ENCODE measurements around the gene DDC. TPM values are rescaled to one million over a fixed set of nuclear protein-coding genes. Genes with fewer than 3 reads are reported as not detected.

Gene DDC
- total and polyA plus RNA-seq, 4 donors, result 49.6 TPM; not detected in 3

GRCh38 chr7:50603287-50603686 lies 38.1 kb upstream of the DDC start:
- WGBS, 2 donors, result 78 to 82% methylated on average over 7 of the region's 7 CpGs
- no peak for ATAC-seq (ENCODE audit: low FRiP score)
- Histone ChIP-seq H3K4me1 (ENCODE audit: control insufficient read depth in 1 of 2, insufficient read depth in 2 of 2, low read length in 2 of 2) (no peaks in the 10 kb centered on the region), H3K27me3 (ENCODE audit: control insufficient read depth in 1 of 2, insufficient read depth in 2 of 2, low read length in 1 of 2) (no peaks in the 10 kb centered on the region), H3K4me3 (ENCODE audit: low read length in 2 of 2) (no peak overlapping the region), H3K36me3 (ENCODE audit: control insufficient read depth in 1 of 2, insufficient read depth in 2 of 2, low read length in 1 of 2) (peaks cover 0 to 2% of the 10 kb centered on the region in 2 donors), H3K27ac (ENCODE audit: low read depth in 1 of 2, low read length in 2 of 2) (no peak overlapping the region), H3K9me3 (ENCODE audit: control insufficient read depth, low read length) (no peaks in the 10 kb centered on the region)
- no peak for DNase-seq
- intact Hi-C loops (cut with DNase I), result no loop called here

- H3K9me3 ChIP-seq (ENCODE audit: control insufficient read depth, low read length), result no peaks in the 10 kb centered on the region
- H3K36me3 ChIP-seq (ENCODE audit: control insufficient read depth in 1 of 2, insufficient read depth in 2 of 2, low read length in 1 of 2), result peaks cover 0 to 2% of the 10 kb centered on the region in 2 donors
- intact Hi-C loops (cut with DNase I), result loop anchor here in 1 of 2 donors (10.0 kb wide), 2 partner anchors 135 to 465 kb away; no protein-coding TSS in a partner anchor
Measured at GRCh38 chr7:50599385-50599784, 34.2 kb upstream of the DDC start.

GRCh38 chr7:50598460-50599343 lies 33.5 kb upstream of the DDC start:
- Histone ChIP-seq H3K9me3 (ENCODE audit: control insufficient read depth, low read length) (no peaks in the 10 kb centered on the region), H3K36me3 (ENCODE audit: control insufficient read depth in 1 of 2, insufficient read depth in 2 of 2, low read length in 1 of 2) (no peaks in the 10 kb centered on the region), H3K27me3 (ENCODE audit: control insufficient read depth in 1 of 2, insufficient read depth in 2 of 2, low read length in 1 of 2) (no peaks in the 10 kb centered on the region), H3K4me3 (ENCODE audit: low read length in 2 of 2) (no peak overlapping the region), H3K27ac (ENCODE audit: low read depth in 1 of 2, low read length in 2 of 2) (no peak overlapping the region), H3K4me1 (ENCODE audit: control insufficient read depth in 1 of 2, insufficient read depth in 2 of 2, low read length in 2 of 2) (no peaks in the 10 kb centered on the region)
- ATAC-seq (ENCODE audit: low FRiP score) (no peak), DNase-seq (no peak)
- 89 to 90% methylated on average over 18 of the region's 18 CpGs for WGBS, 2 donors
- intact Hi-C loops (cut with DNase I), result loop anchor here in 1 of 2 donors (10.0 kb wide), 2 partner anchors 134 to 466 kb away; no protein-coding TSS in a partner anchor

More at GRCh38 chr7:50599385-50599784, 34.2 kb upstream of the DDC start:
- 94 to 95% methylated on average over 12 of the region's 12 CpGs for WGBS, 2 donors
- Histone ChIP-seq H3K27ac (ENCODE audit: low read depth in 1 of 2, low read length in 2 of 2) (no peak overlapping the region), H3K27me3 (ENCODE audit: control insufficient read depth in 1 of 2, insufficient read depth in 2 of 2, low read length in 1 of 2) (no peaks in the 10 kb centered on the region), H3K4me3 (ENCODE audit: low read length in 2 of 2) (no peak overlapping the region), H3K4me1 (ENCODE audit: control insufficient read depth in 1 of 2, insufficient read depth in 2 of 2, low read length in 2 of 2) (no peaks in the 10 kb centered on the region)
- ATAC-seq (ENCODE audit: low FRiP score), result no peak
- DNase-seq, result no peak

- peaks cover 0 to 2% of the 10 kb centered on the region in 2 donors for H3K36me3 ChIP-seq (ENCODE audit: control insufficient read depth in 1 of 2, insufficient read depth in 2 of 2, low read length in 1 of 2)
Measured at GRCh38 chr7:50596484-50596883, 31.3 kb upstream of the DDC start.

GRCh38 chr7:50595491-50596102 lies 30.4 kb upstream of the DDC start:
- ATAC-seq (ENCODE audit: low FRiP score), result peak; percentile 65
- Histone ChIP-seq H3K27me3 (ENCODE audit: control insufficient read depth in 1 of 2, insufficient read depth in 2 of 2, low read length in 1 of 2) (no peaks in the 10 kb centered on the region), H3K36me3 (ENCODE audit: control insufficient read depth in 1 of 2, insufficient read depth in 2 of 2, low read length in 1 of 2) (peaks cover 0 to 2% of the 10 kb centered on the region in 2 donors), H3K27ac (ENCODE audit: low read depth in 1 of 2, low read length in 2 of 2) (no peak overlapping the region), H3K9me3 (ENCODE audit: control insufficient read depth, low read length) (no peaks in the 10 kb centered on the region), H3K4me3 (ENCODE audit: low read length in 2 of 2) (no peak overlapping the region), H3K4me1 (ENCODE audit: control insufficient read depth in 1 of 2, insufficient read depth in 2 of 2, low read length in 2 of 2) (no peaks in the 10 kb centered on the region)
- intact Hi-C loops (cut with DNase I), result loop anchor here in 1 of 2 donors (10.0 kb wide), 2 partner anchors 131 to 469 kb away; no protein-coding TSS in a partner anchor
- 46 to 49% methylated on average over 5 of the region's 5 CpGs for WGBS, 2 donors
- DNase-seq, result no peak

More at GRCh38 chr7:50596484-50596883, 31.3 kb upstream of the DDC start:
- intact Hi-C loops (cut with DNase I), result loop anchor here in 1 of 2 donors (10.0 kb wide), 2 partner anchors 132 to 468 kb away; no protein-coding TSS in a partner anchor
- Histone ChIP-seq H3K9me3 (ENCODE audit: control insufficient read depth, low read length) (no peaks in the 10 kb centered on the region), H3K27me3 (ENCODE audit: control insufficient read depth in 1 of 2, insufficient read depth in 2 of 2, low read length in 1 of 2) (no peaks in the 10 kb centered on the region), H3K4me3 (ENCODE audit: low read length in 2 of 2) (no peak overlapping the region), H3K4me1 (ENCODE audit: control insufficient read depth in 1 of 2, insufficient read depth in 2 of 2, low read length in 2 of 2) (no peaks in the 10 kb centered on the region), H3K27ac (ENCODE audit: low read depth in 1 of 2, low read length in 2 of 2) (no peak overlapping the region)
- WGBS, 2 donors, result 88 to 89% methylated on average over 4 of the region's 4 CpGs
- DNase-seq, result no peak
- ATAC-seq (ENCODE audit: low FRiP score), result no peak

- H3K9me3 ChIP-seq (ENCODE audit: control insufficient read depth, low read length), result no peaks in the 10 kb centered on the region
- no peak overlapping the region for H3K4me3 ChIP-seq (ENCODE audit: low read length in 2 of 2)
- DNase-seq (no peak), ATAC-seq (ENCODE audit: low FRiP score) (no peak)
- H3K4me1 ChIP-seq (ENCODE audit: control insufficient read depth in 1 of 2, insufficient read depth in 2 of 2, low read length in 2 of 2), result no peaks in the 10 kb centered on the region
- no peaks in the 10 kb centered on the region for H3K27me3 ChIP-seq (ENCODE audit: control insufficient read depth in 1 of 2, insufficient read depth in 2 of 2, low read length in 1 of 2)
- peaks cover 0 to 2% of the 10 kb centered on the region in 2 donors for H3K36me3 ChIP-seq (ENCODE audit: control insufficient read depth in 1 of 2, insufficient read depth in 2 of 2, low read length in 1 of 2)
- H3K27ac ChIP-seq (ENCODE audit: low read depth in 1 of 2, low read length in 2 of 2), result no peak overlapping the region
- intact Hi-C loops (cut with DNase I), result loop anchor here in 1 of 2 donors (10.0 kb wide), 2 partner anchors 130 to 470 kb away; no protein-coding TSS in a partner anchor
- WGBS, 2 donors, result 79 to 85% methylated on average over 7 of the region's 7 CpGs
Measured at GRCh38 chr7:50594734-50595485, 29.7 kb upstream of the DDC start.

- no peaks in the 10 kb centered on the region for H3K9me3 ChIP-seq (ENCODE audit: control insufficient read depth, low read length)
- H3K4me3 ChIP-seq (ENCODE audit: low read length in 2 of 2), result no peak overlapping the region
- intact Hi-C loops (cut with DNase I), result loop anchor here in 1 of 2 donors (10.0 kb wide), 2 partner anchors 129 to 471 kb away; no protein-coding TSS in a partner anchor
- DNase-seq (no peak), ATAC-seq (ENCODE audit: low FRiP score) (no peak)
- H3K27ac ChIP-seq (ENCODE audit: low read depth in 1 of 2, low read length in 2 of 2), result no peak overlapping the region
- H3K27me3 ChIP-seq (ENCODE audit: control insufficient read depth in 1 of 2, insufficient read depth in 2 of 2, low read length in 1 of 2), result no peaks in the 10 kb centered on the region
- no peaks in the 10 kb centered on the region for H3K4me1 ChIP-seq (ENCODE audit: control insufficient read depth in 1 of 2, insufficient read depth in 2 of 2, low read length in 2 of 2)
- H3K36me3 ChIP-seq (ENCODE audit: control insufficient read depth in 1 of 2, insufficient read depth in 2 of 2, low read length in 1 of 2), result peaks cover 0 to 2% of the 10 kb centered on the region in 2 donors
- 81 to 89% methylated on average over 4 of the region's 4 CpGs for WGBS, 2 donors
Measured at GRCh38 chr7:50594136-50594535, 28.9 kb upstream of the DDC start.

- Histone ChIP-seq H3K9me3 (ENCODE audit: control insufficient read depth, low read length) (no peaks in the 10 kb centered on the region), H3K4me3 (ENCODE audit: low read length in 2 of 2) (no peak overlapping the region), H3K4me1 (ENCODE audit: control insufficient read depth in 1 of 2, insufficient read depth in 2 of 2, low read length in 2 of 2) (no peaks in the 10 kb centered on the region), H3K27ac (ENCODE audit: low read depth in 1 of 2, low read length in 2 of 2) (no peak overlapping the region), H3K27me3 (ENCODE audit: control insufficient read depth in 1 of 2, insufficient read depth in 2 of 2, low read length in 1 of 2) (no peaks in the 10 kb centered on the region), H3K36me3 (ENCODE audit: control insufficient read depth in 1 of 2, insufficient read depth in 2 of 2, low read length in 1 of 2) (peaks cover 0 to 2% of the 10 kb centered on the region in 2 donors)
- WGBS, 2 donors, result 95 to 96% methylated on average over 13 of the region's 13 CpGs
- ATAC-seq (ENCODE audit: low FRiP score) (no peak), DNase-seq (no peak)
- intact Hi-C loops (cut with DNase I), result loop anchor here in 1 of 2 donors (10.0 kb wide), 2 partner anchors 128 to 472 kb away; no protein-coding TSS in a partner anchor
Measured at GRCh38 chr7:50592940-50593339, 27.7 kb upstream of the DDC start.
